ENCODE measurements around the gene JARID2. TPM values are rescaled to one million over a fixed set of nuclear protein-coding genes. Genes with fewer than 3 reads are reported as not detected.

Gene JARID2
- total and polyA plus RNA-seq, 9 of the 15 experiments (the other 6 are each of a cell fraction or from before 2014, with no cell fraction given): 5.0 to 29.0 (median 15.6) TPM

- TF ChIP-seq TCF7 (IDR thresholded peaks at IDR 0.05; ENCODE audit: borderline replicate concordance) (no peak; the same call in 1 of the 2 replicates), ZNF143 (CRISPR knock-in tag; IDR thresholded peaks at IDR 0.05) (no peak), ZNF589 (CRISPR knock-in tag; IDR thresholded peaks at IDR 0.05; ENCODE audit: low read depth) (no peak; the same call in none of the 2 replicates), PTBP1 (IDR thresholded peaks at IDR 0.05; ENCODE audit: low read depth, low read length) (no peak), MLLT1 (IDR thresholded peaks at IDR 0.05) (peak; percentile 22 to 53; a peak in 2 of 4 replicates), MGA (IDR thresholded peaks at IDR 0.05) (no peak), SIRT6 (IDR thresholded peaks at IDR 0.05; ENCODE audit: low read depth, low read length) (no peak), ZNF76 (CRISPR knock-in tag; IDR thresholded peaks at IDR 0.05; ENCODE audit: borderline replicate concordance) (no peak), ESRRA (IDR thresholded peaks at IDR 0.05; ENCODE audit: borderline replicate concordance, low read depth) (peak; percentile 58; the same call in 1 of the 2 replicates), TBL1XR1 (IDR thresholded peaks at IDR 0.05; ENCODE audit: low read length in 2 of 2) (peak in 1 of 2 experiments; percentile 94; a peak in 2 of 4 replicates), ZKSCAN3 (CRISPR knock-in tag; IDR thresholded peaks at IDR 0.05) (no peak), CBX2 (IDR thresholded peaks at IDR 0.05; ENCODE audit: insufficient read depth, low read length, poor library complexity, severe bottlenecking) (no peak), SIN3A (IDR thresholded peaks at IDR 0.05; ENCODE audit: borderline replicate concordance in 2 of 2, control insufficient read depth in 1 of 2, low read depth in 2 of 2, low read length in 2 of 2) (no peak), CHD4 (IDR thresholded peaks at IDR 0.05; ENCODE audit: insufficient read depth, insufficient replicate concordance, low read depth, low read length, poor library complexity, severe bottlenecking) (no peak)
These were observed 53.7 kb downstream of the JARID2 start (continued) for GRCh38 chr6:15299430-15300131.

All from K562 (cell line).